ES-I3 (cell line): ENCODE data around the gene OPN1MW3.
"Not testable (repeated sequence)": the region's sequence is repeated elsewhere in the genome, so short reads cannot be mapped to it uniquely, and the experiment has no call there.

Experiments used
- H3K36me3 ChIP-seq: 2 replicates; pipeline ENCODE4 v1.6.1; 2013; ENCODE audit warnings: mild to moderate bottlenecking, low read length, control low read depth, moderate library complexity; ENCODE audit not compliant: insufficient read depth
- H3K4me1 ChIP-seq: 2 replicates; pipeline ENCODE4 v1.6.1; 2013; ENCODE audit warnings: mild to moderate bottlenecking, control low read depth, low read length; ENCODE audit not compliant: insufficient read depth
- H3K9ac ChIP-seq: 2 replicates; pipeline ENCODE4 v1.6.1; 2013; ENCODE audit warnings: low read depth, mild to moderate bottlenecking, low read length, moderate library complexity
- H3K9me3 ChIP-seq: 2 replicates; pipeline ENCODE4 v1.6.1; 2013; ENCODE audit warnings: mild to moderate bottlenecking, low read length, moderate library complexity; ENCODE audit not compliant: control insufficient read depth, insufficient read depth

Gene OPN1MW3

GRCh38 chrX:154257282-154257681, at the start of gene OPN1MW3:
Gene OPN1MW3 (plus strand): TSS chrX:154257582. CDS start chrX:154257620, 38 bp downstream.
- H3K9ac ChIP-seq, H3K4me1 ChIP-seq, H3K9me3 ChIP-seq, H3K36me3 ChIP-seq: not testable (repeated sequence)

- not testable (repeated sequence) for H3K36me3 ChIP-seq, H3K4me1 ChIP-seq, H3K9ac ChIP-seq, H3K9me3 ChIP-seq
These were observed 47.5 kb upstream of the OPN1MW3 start for GRCh38 chrX:154209670-154210418.

GRCh38 chrX:154211057-154211456, 46.3 kb upstream of the OPN1MW3 start:
- not testable (repeated sequence) for H3K9me3 ChIP-seq, H3K36me3 ChIP-seq, H3K9ac ChIP-seq

GRCh38 chrX:154211499-154211898, 45.9 kb upstream of the OPN1MW3 start:
- H3K9ac ChIP-seq, H3K4me1 ChIP-seq, H3K36me3 ChIP-seq, H3K9me3 ChIP-seq: not testable (repeated sequence)

More at GRCh38 chrX:154211057-154211456, 46.3 kb upstream of the OPN1MW3 start:
- H3K4me1 ChIP-seq, result not testable (repeated sequence)

GRCh38 chrX:154219456-154219855, 37.9 kb upstream of the OPN1MW3 start, which contains the start of gene OPN1MW2:
Gene OPN1MW2 (plus strand): TSS chrX:154219756. CDS start chrX:154219816, 60 bp downstream.
- H3K4me1 ChIP-seq, H3K36me3 ChIP-seq, H3K9me3 ChIP-seq, H3K9ac ChIP-seq: not testable (repeated sequence)

- not testable (repeated sequence) for H3K9ac ChIP-seq, H3K4me1 ChIP-seq
These were observed 32.1 kb upstream of the OPN1MW3 start for GRCh38 chrX:154225292-154225691.

GRCh38 chrX:154226706-154227105, 30.7 kb upstream of the OPN1MW3 start:
- not testable (repeated sequence) for H3K36me3 ChIP-seq, H3K4me1 ChIP-seq, H3K9ac ChIP-seq, H3K9me3 ChIP-seq

More at GRCh38 chrX:154225292-154225691, 32.1 kb upstream of the OPN1MW3 start:
- not testable (repeated sequence) for H3K36me3 ChIP-seq, H3K9me3 ChIP-seq

GRCh38 chrX:154231443-154231842, 25.9 kb upstream of the OPN1MW3 start:
- not testable (repeated sequence) for H3K4me1 ChIP-seq, H3K9ac ChIP-seq, H3K36me3 ChIP-seq, H3K9me3 ChIP-seq

GRCh38 chrX:154233620-154234019, 23.8 kb upstream of the OPN1MW3 start:
- not testable (repeated sequence) for H3K9me3 ChIP-seq, H3K4me1 ChIP-seq, H3K36me3 ChIP-seq, H3K9ac ChIP-seq

GRCh38 chrX:154238939-154239559, 18.3 kb upstream of the OPN1MW3 start:
- H3K4me1 ChIP-seq, H3K9ac ChIP-seq, H3K36me3 ChIP-seq: not testable (repeated sequence)

GRCh38 chrX:154239982-154240503, 17.3 kb upstream of the OPN1MW3 start:
- not testable (repeated sequence) for H3K9ac ChIP-seq, H3K9me3 ChIP-seq, H3K4me1 ChIP-seq, H3K36me3 ChIP-seq

More at GRCh38 chrX:154238939-154239559, 18.3 kb upstream of the OPN1MW3 start:
- H3K9me3 ChIP-seq, result not testable (repeated sequence)

- not testable (repeated sequence) for H3K36me3 ChIP-seq, H3K9me3 ChIP-seq, H3K9ac ChIP-seq
These were observed 9.9 kb upstream of the OPN1MW3 start for GRCh38 chrX:154247377-154248045.

GRCh38 chrX:154248076-154248475, 9.3 kb upstream of the OPN1MW3 start:
- H3K4me1 ChIP-seq, H3K9me3 ChIP-seq, H3K36me3 ChIP-seq, H3K9ac ChIP-seq: not testable (repeated sequence)

More at GRCh38 chrX:154247377-154248045, 9.9 kb upstream of the OPN1MW3 start:
- not testable (repeated sequence) for H3K4me1 ChIP-seq

- H3K9ac ChIP-seq, result not testable (repeated sequence)
These were observed 1.3 kb downstream of the OPN1MW3 start for GRCh38 chrX:154258711-154259110.

GRCh38 chrX:154263072-154263471, 5.7 kb downstream of the OPN1MW3 start:
- H3K4me1 ChIP-seq, H3K36me3 ChIP-seq, H3K9me3 ChIP-seq, H3K9ac ChIP-seq: not testable (repeated sequence)

More at GRCh38 chrX:154258711-154259110, 1.3 kb downstream of the OPN1MW3 start:
- not testable (repeated sequence) for H3K9me3 ChIP-seq, H3K36me3 ChIP-seq, H3K4me1 ChIP-seq
